ENCODE measurements around the gene MAP2K5.

Gene MAP2K5

DNA sequence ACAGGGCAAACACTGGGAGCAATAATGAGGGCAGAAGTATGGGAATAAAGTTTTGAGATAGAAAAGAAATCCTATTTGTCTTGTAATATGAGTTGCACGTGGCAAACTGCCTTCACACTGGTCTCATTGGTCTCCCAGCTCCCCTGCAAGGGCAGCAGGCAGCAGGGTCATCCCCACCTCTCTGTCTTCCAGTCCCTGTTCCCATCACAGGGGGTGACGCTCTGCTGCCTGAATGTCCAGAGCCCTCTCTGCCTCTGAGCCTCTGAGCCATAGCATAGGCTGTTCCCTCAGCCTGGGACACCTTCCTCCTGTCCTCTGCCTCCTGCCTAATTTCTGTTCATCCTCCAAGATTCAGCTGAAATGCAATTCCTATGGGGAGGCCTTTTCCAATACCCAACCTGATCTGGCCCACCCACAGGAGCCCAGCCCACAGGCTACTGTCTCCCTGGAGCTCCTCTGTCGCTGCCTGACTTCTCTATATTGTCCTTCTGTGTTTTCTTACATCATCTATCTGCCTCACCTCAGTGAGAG, 270.7 kb downstream of the MAP2K5 start:
- no peak for DNase-seq

DNA sequence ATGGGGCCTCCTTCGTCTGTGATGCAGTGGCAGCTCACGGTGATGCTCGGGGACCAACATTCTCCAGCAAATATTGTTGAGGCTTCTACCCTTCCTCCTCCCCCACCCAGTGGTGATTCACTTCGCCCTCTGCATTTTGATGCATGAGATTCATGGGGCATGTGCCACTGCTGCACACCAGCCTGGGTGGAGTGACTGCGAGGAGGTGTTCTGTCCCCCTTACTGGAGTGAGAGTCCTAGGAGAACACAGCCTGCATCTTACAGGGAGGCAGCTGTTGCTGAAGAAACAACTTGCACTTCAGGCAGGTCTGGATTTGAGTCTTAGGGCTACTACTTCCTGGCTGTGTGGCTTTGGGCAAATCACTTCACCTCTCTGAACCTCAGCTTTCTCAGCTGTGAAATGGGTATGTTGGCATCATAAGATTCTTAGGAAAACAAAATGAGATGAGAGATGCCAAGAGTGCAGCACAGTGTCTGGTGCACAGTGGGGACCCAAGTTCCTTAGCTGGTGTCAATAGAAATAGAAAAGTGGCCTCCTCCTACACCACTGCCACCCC, 272.6 kb downstream of the MAP2K5 start:
- DNase-seq = no peak

DNA sequence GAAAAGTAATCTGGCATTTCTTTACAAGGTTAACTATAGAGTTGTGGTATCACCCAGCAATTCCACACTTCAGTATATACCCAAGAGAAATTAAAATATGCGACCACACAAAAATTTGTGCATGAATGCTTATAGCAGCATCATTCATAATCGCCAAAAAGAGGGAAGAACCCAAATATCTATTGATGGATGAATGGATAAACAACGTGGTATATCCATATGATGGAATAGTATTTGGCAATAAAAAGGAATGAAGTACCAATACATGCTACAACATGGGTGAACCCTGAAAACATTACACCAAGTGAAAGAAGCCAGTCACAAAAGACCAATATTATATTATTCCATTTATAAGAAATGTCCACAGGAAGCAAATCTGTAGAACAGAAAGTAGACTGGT, 274.2 kb downstream of the MAP2K5 start:
- no peak for DNase-seq

DNA sequence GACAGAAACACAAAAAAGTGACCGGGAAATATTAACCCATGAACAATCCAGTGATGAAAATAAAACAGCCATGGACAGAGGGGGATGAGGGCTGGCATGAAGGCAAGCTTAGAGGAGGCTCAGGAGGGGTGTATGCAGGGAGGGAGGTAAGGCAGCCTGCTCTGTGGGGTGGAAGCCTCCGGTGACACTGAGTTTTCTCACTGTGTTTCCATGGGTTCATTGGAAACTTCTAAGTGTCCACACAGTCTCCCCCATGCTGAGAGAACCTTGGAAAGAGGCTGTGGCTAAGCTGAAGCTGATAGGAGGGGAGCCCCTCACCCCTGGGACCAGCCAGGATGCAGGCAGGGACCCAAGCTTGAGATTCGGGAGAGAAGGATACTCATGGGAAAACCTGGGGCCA, 276.0 kb downstream of the MAP2K5 start:
- no peak for DNase-seq

DNA sequence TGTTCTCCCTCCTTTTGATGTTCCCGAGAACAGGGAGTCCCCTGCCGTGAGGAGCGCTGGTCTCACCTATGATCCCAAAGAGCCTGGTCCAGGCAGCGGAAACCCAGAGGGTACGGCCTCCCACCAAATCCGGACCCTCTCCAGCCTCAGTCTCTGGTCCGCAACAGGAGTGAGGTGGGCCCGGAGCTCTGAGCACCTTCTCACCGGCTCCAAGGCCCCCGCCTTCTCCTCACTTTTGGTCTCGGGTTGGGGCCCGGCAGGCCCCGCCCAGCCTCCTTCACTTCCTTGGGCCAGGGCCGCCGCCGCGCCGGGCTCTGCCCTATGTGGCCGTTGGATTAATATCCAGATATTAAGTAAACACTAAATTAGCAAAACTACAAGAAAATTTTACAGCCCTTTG, 277.1 kb downstream of the MAP2K5 start:
- DNase-seq = no peak

DNA sequence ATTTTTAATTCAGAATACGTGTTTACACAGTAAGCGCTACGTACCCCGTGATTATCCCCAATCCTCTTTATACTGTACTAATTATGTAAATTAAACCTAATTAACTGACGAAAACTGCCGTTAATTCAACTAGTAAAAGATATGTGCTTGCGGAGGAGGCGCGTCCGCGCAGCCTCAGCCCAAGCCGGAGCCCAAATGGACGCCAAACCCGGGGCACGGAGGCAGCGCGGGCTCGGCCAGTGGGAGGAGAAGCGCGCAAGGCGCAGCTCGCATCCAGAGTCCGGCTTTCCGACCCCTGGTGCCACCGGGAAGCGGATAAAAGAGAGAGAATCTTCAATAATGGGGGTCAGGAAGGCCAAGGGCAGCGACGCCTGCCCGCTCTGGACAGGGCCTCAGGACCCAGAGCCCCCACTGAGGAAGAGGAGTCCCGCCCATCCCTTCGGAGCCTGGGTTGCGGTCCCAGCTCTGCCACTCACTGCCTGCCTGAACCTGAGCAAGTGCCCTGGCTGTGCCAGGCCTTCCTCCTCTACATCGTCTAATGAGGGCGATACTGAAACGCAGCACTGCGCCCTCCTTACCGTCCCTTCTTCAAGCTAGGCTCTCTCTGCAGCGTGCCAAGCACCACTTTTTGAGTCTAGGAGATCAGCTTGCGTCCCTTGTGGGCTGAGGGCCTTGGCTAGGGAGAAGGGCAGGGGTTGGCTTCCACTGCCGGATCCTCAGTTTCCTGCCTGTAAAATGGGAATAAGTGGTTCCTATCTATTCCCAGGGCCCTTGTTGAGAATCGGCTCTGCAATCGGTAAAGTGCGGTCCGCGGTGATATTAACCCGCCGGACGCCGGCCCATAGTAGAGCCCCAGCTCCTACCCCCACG, 277.9 kb downstream of the MAP2K5 start:
- DNase-seq = no peak

DNA sequence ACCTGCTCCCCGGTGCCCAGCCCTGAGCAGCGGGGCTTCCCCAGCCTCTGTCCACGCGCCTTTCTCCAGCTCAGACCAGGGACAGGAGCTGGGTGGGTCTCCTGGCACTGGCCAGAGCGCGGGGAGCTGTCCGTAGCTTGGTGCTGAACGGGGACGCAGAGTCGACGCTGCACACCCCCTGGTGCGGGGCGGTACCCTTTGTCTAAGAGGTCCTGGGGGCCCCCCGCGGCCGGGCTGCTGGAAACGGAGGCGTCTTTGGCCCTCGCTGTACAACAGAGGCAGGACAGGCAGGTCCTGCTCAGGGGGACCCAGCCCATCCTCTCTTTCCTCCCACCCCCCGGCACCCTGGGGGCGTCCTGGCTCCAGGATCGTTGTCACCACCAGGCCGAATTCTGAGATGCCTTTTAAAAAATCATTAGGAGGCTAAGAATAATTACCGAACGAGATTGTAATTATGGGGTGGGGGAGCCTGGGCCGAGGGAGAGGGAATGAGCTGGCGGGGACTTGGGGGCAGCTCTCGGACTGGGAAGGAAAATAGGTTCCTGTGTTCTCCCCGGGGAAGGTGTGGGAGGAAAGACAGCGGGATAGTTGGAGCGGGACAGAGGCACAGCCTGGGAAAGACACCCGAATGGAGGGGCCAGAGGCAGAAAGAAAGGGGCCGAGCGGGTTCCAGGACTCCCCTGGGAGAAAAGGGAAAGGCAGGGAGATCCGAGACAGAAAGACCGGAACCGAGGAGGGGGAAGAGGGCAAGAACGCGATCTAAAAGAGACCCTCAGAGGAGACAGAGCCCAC, 278.7 kb downstream of the MAP2K5 start:
- DNase-seq = peak; percentile 62

DNA sequence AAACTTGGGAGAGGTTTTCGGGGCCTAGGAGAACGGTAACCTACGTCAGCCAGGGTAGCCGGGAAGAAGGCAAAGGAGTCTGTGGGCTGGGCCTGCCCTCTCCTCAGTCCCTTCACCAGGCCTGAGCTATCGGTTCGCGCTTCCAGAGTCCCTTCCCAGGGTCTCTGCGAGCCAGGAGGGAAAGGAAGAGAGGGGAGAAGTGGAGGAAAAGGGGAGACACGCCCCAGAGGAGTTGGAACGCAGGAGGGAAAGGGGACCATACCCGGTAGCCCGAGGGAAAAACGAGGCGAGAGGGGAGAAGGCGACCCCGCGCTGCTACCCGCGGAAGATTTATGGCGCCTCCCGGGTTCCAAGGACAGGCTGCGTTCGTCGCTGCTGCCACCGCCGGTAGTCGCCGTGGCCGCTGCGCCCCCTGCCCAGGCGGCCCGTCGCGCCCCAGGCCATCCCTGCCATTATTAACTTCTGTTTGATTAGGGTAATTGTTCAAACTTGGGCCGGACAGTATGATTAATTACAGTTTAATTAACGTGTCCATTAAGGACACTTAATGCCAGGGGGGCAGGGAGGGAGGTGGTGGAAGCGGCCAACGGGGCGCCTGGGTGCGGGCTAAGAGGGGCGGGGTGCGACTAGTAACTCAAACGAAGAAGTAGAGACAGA, 279.4 kb downstream of the MAP2K5 start:
- DNase-seq = no peak

DNA sequence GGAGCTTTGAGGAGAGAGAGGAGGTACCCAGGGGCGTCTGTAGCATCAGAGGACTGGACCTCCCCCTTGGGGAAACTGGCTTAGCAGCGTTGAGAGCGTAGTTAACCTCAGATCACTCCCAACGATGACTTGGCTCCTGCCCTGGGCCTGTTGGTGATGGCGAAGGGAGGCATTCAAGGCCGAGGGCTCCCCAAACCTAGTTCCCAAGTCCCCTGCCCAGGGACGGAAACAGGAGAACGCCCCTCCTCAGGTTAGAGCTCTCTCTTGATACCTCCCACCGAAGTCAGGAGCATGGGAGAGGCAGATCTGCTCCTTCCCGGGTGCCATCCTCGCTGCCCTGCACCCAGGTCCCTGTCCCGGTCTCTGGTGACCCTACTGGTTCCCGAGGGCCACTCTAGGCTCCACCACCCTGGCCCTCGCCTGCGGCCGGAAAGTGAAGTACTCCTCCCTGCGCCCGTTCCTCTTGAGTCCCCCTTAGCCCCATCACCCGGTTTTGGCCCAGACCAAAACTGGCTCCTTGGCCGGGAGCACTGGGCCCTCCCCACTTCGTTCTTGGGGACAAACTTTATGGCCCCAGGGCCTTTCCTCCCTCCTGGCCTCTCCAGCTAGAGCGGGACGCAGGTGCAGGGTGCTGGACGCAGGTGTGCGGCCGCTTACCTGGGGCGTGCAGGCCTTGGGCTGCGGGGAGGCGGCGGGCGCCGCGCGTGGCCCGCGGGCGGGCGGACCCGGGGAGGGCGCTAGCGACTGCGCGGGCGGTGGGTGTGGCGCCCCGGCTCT, 280.2 kb downstream of the MAP2K5 start:
- no peak for DNase-seq

DNA sequence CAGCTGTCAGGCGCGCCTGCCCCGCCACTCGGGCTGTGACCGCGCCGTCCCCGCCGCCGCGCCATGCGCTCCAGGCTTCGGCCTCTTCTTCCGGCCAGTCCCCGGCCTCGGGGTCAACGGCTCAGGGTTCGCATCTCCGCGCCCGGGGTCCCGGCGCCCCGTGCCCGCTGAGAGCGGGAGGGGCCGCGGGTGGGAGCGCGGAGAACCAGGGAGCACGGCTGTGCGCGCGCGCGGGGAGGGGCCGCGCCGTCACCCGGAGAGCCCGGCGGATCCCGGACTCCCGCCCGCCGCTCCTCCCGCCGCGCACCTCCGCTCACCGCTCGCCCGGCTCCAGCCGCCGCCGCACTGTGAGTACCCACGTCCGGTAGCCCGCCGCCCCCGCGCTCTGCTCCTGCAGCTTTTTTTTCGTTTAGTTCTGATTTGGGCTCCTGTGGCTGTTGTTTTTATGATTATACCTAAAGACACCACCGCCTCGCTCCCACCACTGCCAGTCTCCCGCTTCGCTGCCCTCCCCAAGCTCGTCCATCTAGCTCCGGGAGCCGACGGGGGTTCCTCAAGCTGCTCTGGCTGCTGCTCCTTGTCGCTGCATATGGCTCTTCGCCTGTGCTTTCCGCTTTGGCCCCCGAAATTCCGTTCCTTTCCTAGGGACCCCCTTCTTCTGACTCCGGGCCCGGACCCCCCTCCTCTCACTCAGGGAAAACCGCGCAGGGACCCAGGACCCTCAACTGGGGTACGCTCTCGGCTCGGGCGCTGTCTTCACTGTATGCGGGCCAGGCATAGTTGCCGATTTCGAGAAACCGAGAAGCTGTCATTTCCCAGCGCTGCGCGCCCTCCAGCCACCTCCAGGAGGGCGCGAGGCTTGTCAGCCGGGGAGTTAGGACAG, 281.1 kb downstream of the MAP2K5 start:
- no peak for DNase-seq

DNA sequence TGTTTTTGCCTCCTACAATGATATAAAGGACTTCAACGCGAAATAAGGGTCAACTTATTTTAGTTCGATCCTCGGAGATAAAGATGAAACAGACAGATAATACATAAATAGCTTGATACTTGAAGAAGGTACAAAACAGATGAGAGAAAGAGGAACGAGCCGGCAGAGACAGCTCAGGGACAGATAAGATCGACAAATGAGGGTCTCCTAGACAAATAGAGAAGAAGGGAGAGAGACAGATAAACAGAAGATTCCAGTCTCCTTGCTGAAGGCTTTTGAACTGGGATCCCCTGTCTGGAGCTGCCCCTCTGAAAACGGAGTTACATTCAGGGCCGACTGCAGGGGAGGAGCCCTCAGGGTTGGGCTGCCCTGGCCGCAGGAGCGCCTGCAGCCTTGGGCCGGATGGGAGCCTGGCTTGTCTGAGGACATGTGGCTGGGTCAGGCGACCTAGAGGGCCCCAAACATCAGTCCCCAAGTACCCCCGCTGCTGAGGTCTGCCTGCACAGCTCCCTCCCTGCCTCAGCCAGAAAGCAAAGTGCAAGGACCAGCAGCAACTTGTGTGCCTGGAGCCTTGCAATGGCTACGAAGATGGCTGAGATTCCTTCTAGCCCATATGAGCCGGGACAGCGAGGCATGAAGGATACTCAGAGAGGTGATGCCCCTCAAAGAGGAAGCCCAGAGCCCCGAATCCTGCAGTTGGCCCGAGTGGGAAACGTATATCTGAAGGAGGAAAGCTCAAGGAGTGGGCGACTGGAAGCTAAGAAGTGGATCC, 281.9 kb downstream of the MAP2K5 start:
- DNase-seq = no peak

DNA sequence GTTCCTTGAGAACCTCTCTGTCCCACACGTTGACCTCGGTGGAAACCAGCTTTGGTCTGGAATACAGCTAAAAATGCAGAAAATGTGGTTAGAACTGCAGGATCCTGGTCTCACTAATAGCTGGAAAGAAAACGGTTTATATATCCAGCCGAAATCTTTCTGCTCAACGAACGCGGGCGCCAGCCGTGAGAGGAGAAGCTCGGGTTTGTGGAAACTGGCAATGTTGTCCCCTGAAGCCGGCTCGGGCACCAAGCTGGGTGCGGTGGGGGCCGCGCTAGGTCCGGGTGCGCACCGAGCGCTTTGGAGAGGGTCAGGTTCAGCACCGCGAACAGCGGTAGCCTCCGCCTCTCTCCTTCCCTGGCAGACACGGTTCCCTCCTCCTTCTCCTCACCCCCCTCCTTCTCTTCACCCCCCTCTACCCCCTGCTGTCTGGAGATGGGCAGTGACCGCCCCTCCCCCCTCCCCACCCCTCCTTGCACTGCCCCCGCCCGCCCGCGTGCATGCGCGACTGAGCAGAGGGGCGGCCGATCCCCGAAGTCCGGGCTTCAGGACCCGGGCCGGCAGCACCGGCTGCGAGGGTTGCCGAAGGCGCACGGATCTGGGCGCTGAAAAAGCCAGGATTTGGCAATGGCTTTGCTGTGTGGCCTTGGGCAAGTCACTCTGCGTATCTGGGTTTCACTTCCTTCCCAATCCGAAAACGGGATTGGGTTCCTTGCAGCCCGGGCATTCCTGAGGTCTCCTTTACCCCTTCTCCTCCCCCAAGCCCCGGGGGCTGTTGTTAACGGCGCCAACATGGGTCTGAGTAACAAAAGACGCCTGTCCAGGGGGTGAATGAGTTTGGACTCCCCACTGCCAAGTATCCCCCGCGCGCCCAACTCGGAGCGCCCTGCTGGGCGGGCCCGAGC, 282.7 kb downstream of the MAP2K5 start, which contains the start of gene SKOR1:
SKOR1 (plus strand) TSS at position 534 of the 905 bp plus-strand sequence; CDS start at position 628, 94 bp downstream.
- DNase-seq = peak; percentile 50

DNA sequence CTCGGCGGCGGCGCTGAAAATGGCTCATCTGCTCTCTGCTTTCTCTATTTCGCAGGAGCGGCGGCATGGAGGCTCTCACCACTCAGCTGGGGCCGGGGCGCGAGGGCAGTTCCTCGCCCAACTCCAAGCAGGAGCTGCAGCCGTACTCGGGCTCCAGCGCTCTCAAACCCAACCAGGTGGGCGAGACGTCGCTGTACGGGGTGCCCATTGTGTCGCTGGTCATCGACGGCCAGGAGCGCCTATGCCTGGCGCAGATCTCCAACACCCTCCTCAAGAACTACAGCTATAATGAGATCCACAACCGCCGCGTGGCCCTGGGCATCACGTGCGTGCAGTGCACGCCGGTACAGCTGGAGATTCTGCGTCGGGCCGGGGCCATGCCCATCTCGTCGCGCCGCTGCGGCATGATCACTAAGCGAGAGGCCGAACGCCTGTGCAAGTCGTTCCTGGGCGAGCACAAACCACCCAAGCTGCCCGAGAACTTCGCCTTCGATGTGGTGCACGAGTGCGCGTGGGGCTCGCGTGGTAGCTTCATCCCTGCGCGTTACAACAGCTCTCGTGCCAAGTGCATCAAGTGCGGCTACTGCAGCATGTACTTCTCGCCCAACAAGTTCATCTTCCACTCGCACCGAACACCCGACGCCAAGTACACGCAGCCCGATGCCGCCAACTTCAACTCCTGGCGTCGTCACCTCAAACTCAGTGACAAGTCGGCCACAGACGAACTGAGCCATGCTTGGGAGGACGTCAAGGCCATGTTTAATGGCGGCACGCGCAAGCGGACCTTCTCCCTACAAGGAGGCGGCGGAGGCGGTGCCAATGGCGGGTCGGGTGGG, 283.6 kb downstream of the MAP2K5 start:
- no peak for DNase-seq

DNA sequence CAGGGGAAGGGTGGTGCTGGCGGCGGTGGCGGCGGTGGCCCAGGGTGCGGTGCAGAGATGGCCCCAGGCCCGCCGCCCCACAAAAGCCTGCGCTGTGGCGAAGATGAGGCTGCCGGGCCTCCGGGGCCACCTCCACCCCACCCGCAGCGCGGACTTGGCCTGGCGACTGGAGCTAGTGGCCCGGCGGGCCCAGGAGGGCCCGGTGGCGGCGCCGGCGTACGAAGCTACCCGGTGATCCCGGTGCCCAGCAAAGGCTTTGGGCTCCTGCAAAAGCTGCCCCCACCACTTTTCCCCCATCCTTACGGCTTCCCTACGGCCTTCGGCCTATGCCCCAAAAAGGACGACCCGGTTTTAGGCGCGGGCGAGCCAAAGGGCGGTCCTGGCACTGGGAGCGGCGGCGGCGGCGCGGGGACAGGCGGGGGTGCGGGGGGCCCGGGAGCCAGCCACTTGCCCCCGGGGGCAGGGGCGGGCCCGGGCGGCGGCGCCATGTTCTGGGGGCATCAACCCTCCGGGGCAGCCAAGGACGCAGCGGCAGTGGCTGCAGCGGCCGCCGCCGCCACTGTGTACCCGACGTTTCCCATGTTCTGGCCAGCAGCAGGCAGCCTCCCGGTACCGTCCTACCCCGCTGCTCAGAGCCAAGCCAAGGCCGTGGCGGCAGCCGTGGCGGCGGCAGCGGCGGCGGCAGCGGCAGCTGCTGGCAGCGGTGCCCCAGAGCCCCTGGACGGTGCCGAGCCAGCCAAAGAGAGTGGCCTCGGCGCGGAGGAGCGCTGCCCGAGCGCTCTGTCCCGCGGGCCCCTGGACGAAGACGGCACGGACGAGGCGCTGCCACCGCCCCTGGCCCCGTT, 284.4 kb downstream of the MAP2K5 start:
- no peak for DNase-seq

DNA sequence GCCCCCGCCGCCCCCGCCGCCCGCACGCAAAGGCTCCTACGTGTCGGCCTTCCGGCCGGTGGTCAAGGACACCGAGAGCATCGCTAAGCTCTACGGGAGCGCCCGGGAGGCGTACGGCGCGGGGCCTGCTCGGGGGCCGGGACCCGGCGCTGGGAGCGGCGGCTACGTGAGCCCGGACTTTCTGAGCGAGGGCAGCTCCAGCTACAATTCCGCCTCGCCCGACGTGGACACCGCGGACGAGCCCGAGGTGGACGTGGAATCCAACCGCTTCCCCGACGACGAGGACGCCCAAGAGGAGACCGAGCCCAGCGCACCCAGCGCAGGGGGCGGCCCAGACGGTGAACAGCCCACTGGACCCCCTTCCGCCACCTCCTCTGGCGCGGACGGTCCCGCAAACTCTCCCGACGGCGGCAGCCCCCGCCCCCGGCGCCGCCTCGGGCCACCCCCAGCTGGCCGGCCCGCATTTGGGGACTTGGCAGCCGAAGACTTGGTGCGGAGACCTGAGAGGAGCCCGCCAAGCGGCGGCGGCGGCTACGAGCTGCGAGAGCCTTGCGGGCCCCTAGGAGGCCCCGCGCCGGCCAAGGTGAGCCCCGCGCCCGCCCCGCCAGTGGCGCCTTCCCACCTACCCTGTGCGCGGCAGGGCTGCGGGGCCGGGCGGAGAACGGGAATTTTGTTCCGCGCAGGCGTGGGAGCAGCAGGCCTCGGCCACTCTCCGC, 285.2 kb downstream of the MAP2K5 start:
- DNase-seq = no peak

All from fibroblast of skin of back (primary cell).